Mucosa of rectum (tissue), 2 donors: Measurements from ENCODE around the gene PAH.

Experiments
- H3K27ac ChIP-seq, 2 donors: one replicate each; pipeline ENCODE4 v1.7.0; 2013; ENCODE audit warnings: inconsistent platforms in 2 of 2, low read depth in 2 of 2, low read length in 2 of 2
- H3K27me3 ChIP-seq, 2 donors: one replicate each; pipeline ENCODE4 v1.7.0; 2013; ENCODE audit warnings: low read length in 2 of 2; ENCODE audit not compliant: control insufficient read depth in 2 of 2, insufficient read depth in 2 of 2
- H3K36me3 ChIP-seq, 2 donors: one replicate each; pipeline ENCODE4 v1.7.0; 2013; ENCODE audit warnings: low read length in 2 of 2; ENCODE audit not compliant: control insufficient read depth in 2 of 2, insufficient read depth in 2 of 2
- H3K4me1 ChIP-seq, 2 donors: one replicate each; pipeline ENCODE4 v1.7.0; 2013; ENCODE audit warnings: low read length in 2 of 2, mild to moderate bottlenecking in 1 of 2; ENCODE audit not compliant: control insufficient read depth in 2 of 2, insufficient read depth in 2 of 2
- H3K4me3 ChIP-seq, 2 donors: one replicate each; pipeline ENCODE4 v1.7.0; 2013; ENCODE audit warnings: low read length in 2 of 2
- H3K9ac ChIP-seq, 2 donors: one replicate each; pipeline ENCODE4 v1.7.0; 2013; ENCODE audit warnings: low read length in 2 of 2, low read depth in 1 of 2, mild to moderate bottlenecking in 1 of 2
- H3K9me3 ChIP-seq, 2 donors: one replicate each; pipeline ENCODE4 v1.7.0; 2013; ENCODE audit warnings: low read length in 2 of 2; ENCODE audit not compliant: control insufficient read depth in 2 of 2
- donor health status: healthy.
- donor health status: Normal muscosa, but diverticular disease.

The PAH gene

GRCh38 chr12:102950950-102951619, 34.0 kb upstream of the PAH start:
- Histone ChIP-seq H3K4me3 (no peak overlapping the region), H3K36me3 (no peaks in the 10 kb centered on the region), H3K4me1 (no peaks in the 10 kb centered on the region), H3K9ac (no peak overlapping the region), H3K27me3 (peaks cover 46 to 50% of the 10 kb centered on the region in 2 donors), H3K27ac (no peak overlapping the region), H3K9me3 (no peaks in the 10 kb centered on the region)

GRCh38 chr12:102950107-102950949, 33.3 kb upstream of the PAH start:
- no peak overlapping the region for H3K27ac ChIP-seq
- no peak overlapping the region for H3K4me3 ChIP-seq
- H3K27me3 ChIP-seq, result peaks cover 39 to 42% of the 10 kb centered on the region in 2 donors
- no peaks in the 10 kb centered on the region for H3K4me1 ChIP-seq
- no peak overlapping the region for H3K9ac ChIP-seq
- H3K36me3 ChIP-seq, result no peaks in the 10 kb centered on the region
- H3K9me3 ChIP-seq, result no peaks in the 10 kb centered on the region

- H3K4me3 ChIP-seq, result no peak overlapping the region
- H3K4me1 ChIP-seq, result no peaks in the 10 kb centered on the region
- H3K27me3 ChIP-seq, result peaks cover 26 to 31% of the 10 kb centered on the region in 2 donors
- H3K9ac ChIP-seq, result no peak overlapping the region
- no peak overlapping the region for H3K27ac ChIP-seq
- H3K36me3 ChIP-seq, result no peaks in the 10 kb centered on the region
- no peaks in the 10 kb centered on the region for H3K9me3 ChIP-seq
These were observed 31.9 kb upstream of the PAH start for GRCh38 chr12:102948941-102949352.

- Histone ChIP-seq H3K9ac (no peak overlapping the region), H3K27me3 (peaks cover 18 to 19% of the 10 kb centered on the region in 2 donors), H3K9me3 (no peaks in the 10 kb centered on the region), H3K36me3 (no peaks in the 10 kb centered on the region), H3K4me1 (no peaks in the 10 kb centered on the region), H3K4me3 (no peak overlapping the region), H3K27ac (no peak overlapping the region)
These were observed 29.0 kb upstream of the PAH start for GRCh38 chr12:102946042-102946441.

- no peak overlapping the region for H3K9ac ChIP-seq
- no peaks in the 10 kb centered on the region for H3K9me3 ChIP-seq
- no peaks in the 10 kb centered on the region for H3K27me3 ChIP-seq
- no peak overlapping the region for H3K27ac ChIP-seq
- H3K36me3 ChIP-seq, result no peaks in the 10 kb centered on the region
- H3K4me3 ChIP-seq, result no peak overlapping the region
- H3K4me1 ChIP-seq, result no peaks in the 10 kb centered on the region
These were observed 22.7 kb upstream of the PAH start for GRCh38 chr12:102939670-102940222.

- no peak overlapping the region for H3K9ac ChIP-seq
- H3K9me3 ChIP-seq, result no peaks in the 10 kb centered on the region
- no peaks in the 10 kb centered on the region for H3K27me3 ChIP-seq
- no peaks in the 10 kb centered on the region for H3K36me3 ChIP-seq
- H3K4me1 ChIP-seq, result no peaks in the 10 kb centered on the region
- H3K27ac ChIP-seq, result no peak overlapping the region
- no peak overlapping the region for H3K4me3 ChIP-seq
These were observed 22.0 kb upstream of the PAH start for GRCh38 chr12:102939059-102939458.

GRCh38 chr12:102933168-102933567, 16.1 kb upstream of the PAH start:
- Histone ChIP-seq H3K9ac (no peak overlapping the region), H3K36me3 (no peaks in the 10 kb centered on the region), H3K9me3 (no peaks in the 10 kb centered on the region), H3K27me3 (no peaks in the 10 kb centered on the region), H3K27ac (no peak overlapping the region), H3K4me1 (no peaks in the 10 kb centered on the region), H3K4me3 (no peak overlapping the region)

- Histone ChIP-seq H3K4me1 (no peaks in the 10 kb centered on the region), H3K9me3 (no peaks in the 10 kb centered on the region), H3K36me3 (no peaks in the 10 kb centered on the region)
These were observed 10.2 kb upstream of the PAH start for GRCh38 chr12:102927220-102927619.

GRCh38 chr12:102921240-102921639, 4.2 kb upstream of the PAH start:
- Histone ChIP-seq H3K27ac (no peak overlapping the region), H3K4me1 (peaks cover 0 to 2% of the 10 kb centered on the region in 2 donors), H3K9me3 (no peaks in the 10 kb centered on the region), H3K4me3 (no peak overlapping the region), H3K27me3 (no peaks in the 10 kb centered on the region), H3K36me3 (no peaks in the 10 kb centered on the region), H3K9ac (no peak overlapping the region)

More at GRCh38 chr12:102927220-102927619, 10.2 kb upstream of the PAH start:
- Histone ChIP-seq H3K4me3 (no peak overlapping the region), H3K27me3 (no peaks in the 10 kb centered on the region), H3K9ac (no peak overlapping the region), H3K27ac (no peak overlapping the region)

- H3K27ac ChIP-seq, result no peak overlapping the region
- H3K4me1 ChIP-seq, result peaks cover 0 to 2% of the 10 kb centered on the region in 2 donors
- H3K27me3 ChIP-seq, result no peaks in the 10 kb centered on the region
- no peak overlapping the region for H3K9ac ChIP-seq
- H3K36me3 ChIP-seq, result no peaks in the 10 kb centered on the region
- H3K9me3 ChIP-seq, result no peaks in the 10 kb centered on the region
- no peak overlapping the region for H3K4me3 ChIP-seq
These were observed 3.2 kb upstream of the PAH start for GRCh38 chr12:102920271-102920670.
